Duodenal mucosa (tissue), 2 donors: ENCODE data around the gene HSPB7.
"Not testable (repeated sequence)": the region's sequence is repeated elsewhere in the genome, so short reads cannot be mapped to it uniquely, and the experiment has no call there.

ENCODE experiments used
- H3K27ac ChIP-seq: one replicate; pipeline ENCODE4 v1.7.0; 2013; ENCODE audit warnings: low read depth, low read length
- H3K27me3 ChIP-seq, 2 donors: one replicate each; pipeline ENCODE4 v1.7.0; 2013; ENCODE audit warnings: low read length in 2 of 2, control low read depth in 1 of 2; ENCODE audit not compliant: insufficient read depth in 2 of 2, control insufficient read depth in 1 of 2
- H3K36me3 ChIP-seq, 2 donors: one replicate each; pipeline ENCODE4 v1.7.0; 2013; ENCODE audit warnings: low read length in 2 of 2, control low read depth in 1 of 2; ENCODE audit not compliant: insufficient read depth in 2 of 2, control insufficient read depth in 1 of 2
- H3K4me1 ChIP-seq, 2 donors: one replicate each; pipeline ENCODE4 v1.7.0; 2013; ENCODE audit warnings: low read length in 2 of 2, control low read depth in 1 of 2; ENCODE audit not compliant: insufficient read depth in 2 of 2, control insufficient read depth in 1 of 2
- H3K4me3 ChIP-seq, 2 donors: one replicate each; pipeline ENCODE4 v1.7.0; 2013; ENCODE audit warnings: low read length in 2 of 2, low read depth in 1 of 2
- H3K9ac ChIP-seq, 2 donors: one replicate each; pipeline ENCODE4 v1.7.0; 2013; ENCODE audit warnings: low read length in 2 of 2, low read depth in 1 of 2
- H3K9me3 ChIP-seq, 2 donors: one replicate each; pipeline ENCODE4 v1.7.0; 2013; ENCODE audit warnings: low read length in 2 of 2, control low read depth in 1 of 2; ENCODE audit not compliant: control insufficient read depth in 1 of 2

The HSPB7 gene

GRCh38 chr1:16050328-16050727, 32.5 kb upstream of the HSPB7 start:
- no peak overlapping the region for H3K27ac ChIP-seq
- H3K9me3 ChIP-seq, result no peaks in the 10 kb centered on the region
- H3K36me3 ChIP-seq, result no peaks in the 10 kb centered on the region
- no peaks in the 10 kb centered on the region for H3K27me3 ChIP-seq
- no peak overlapping the region for H3K9ac ChIP-seq
- no peak overlapping the region for H3K4me3 ChIP-seq
- H3K4me1 ChIP-seq, result no peaks in the 10 kb centered on the region

GRCh38 chr1:16048573-16049189, 30.8 kb upstream of the HSPB7 start:
- Histone ChIP-seq H3K4me1 (no peaks in the 10 kb centered on the region), H3K36me3 (no peaks in the 10 kb centered on the region), H3K27ac (no peak overlapping the region), H3K9me3 (no peaks in the 10 kb centered on the region), H3K4me3 (peak overlapping the region; percentile 21 to 60), H3K27me3 (no peaks in the 10 kb centered on the region), H3K9ac (no peak overlapping the region)

GRCh38 chr1:16047791-16048475, 30.1 kb upstream of the HSPB7 start:
- H3K9me3 ChIP-seq, result no peaks in the 10 kb centered on the region
- H3K36me3 ChIP-seq, result no peaks in the 10 kb centered on the region
- H3K4me3 ChIP-seq, result no peak overlapping the region
- no peaks in the 10 kb centered on the region for H3K27me3 ChIP-seq
- no peak overlapping the region for H3K27ac ChIP-seq
- H3K4me1 ChIP-seq, result no peaks in the 10 kb centered on the region
- H3K9ac ChIP-seq, result no peak overlapping the region

DNA sequence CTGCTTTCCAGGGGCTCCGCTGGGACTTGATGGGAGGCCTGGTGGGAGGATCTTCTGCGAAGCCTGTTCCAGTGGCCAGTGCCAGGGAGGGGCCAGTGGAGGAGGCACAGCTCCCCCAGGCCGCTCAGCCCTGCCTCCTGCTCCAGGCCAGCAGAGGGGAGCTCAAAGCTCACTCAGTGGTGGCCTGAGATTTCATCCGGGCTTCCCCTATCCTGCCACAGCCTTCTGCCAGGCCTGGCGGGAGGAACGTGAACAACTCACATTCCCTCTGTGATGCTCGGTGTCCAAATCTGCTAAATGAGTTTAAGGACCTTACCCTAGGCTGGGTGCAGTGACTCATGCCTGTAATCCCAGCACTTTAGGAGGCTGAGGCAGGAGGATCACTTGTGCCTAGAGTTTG, 29.0 kb upstream of the HSPB7 start:
- no peaks in the 10 kb centered on the region for H3K36me3 ChIP-seq
- H3K4me1 ChIP-seq, result no peaks in the 10 kb centered on the region
- H3K27me3 ChIP-seq, result no peaks in the 10 kb centered on the region
- H3K4me3 ChIP-seq, result no peak overlapping the region
- H3K27ac ChIP-seq, result no peak overlapping the region
- no peaks in the 10 kb centered on the region for H3K9me3 ChIP-seq
- no peak overlapping the region for H3K9ac ChIP-seq

- H3K27ac ChIP-seq, result no peak overlapping the region
- no peaks in the 10 kb centered on the region for H3K9me3 ChIP-seq
- no peak overlapping the region for H3K9ac ChIP-seq
- no peak overlapping the region for H3K4me3 ChIP-seq
- no peaks in the 10 kb centered on the region for H3K27me3 ChIP-seq
- no peaks in the 10 kb centered on the region for H3K36me3 ChIP-seq
- no peaks in the 10 kb centered on the region for H3K4me1 ChIP-seq
Measured at GRCh38 chr1:16043950-16044349, 26.1 kb upstream of the HSPB7 start.

DNA sequence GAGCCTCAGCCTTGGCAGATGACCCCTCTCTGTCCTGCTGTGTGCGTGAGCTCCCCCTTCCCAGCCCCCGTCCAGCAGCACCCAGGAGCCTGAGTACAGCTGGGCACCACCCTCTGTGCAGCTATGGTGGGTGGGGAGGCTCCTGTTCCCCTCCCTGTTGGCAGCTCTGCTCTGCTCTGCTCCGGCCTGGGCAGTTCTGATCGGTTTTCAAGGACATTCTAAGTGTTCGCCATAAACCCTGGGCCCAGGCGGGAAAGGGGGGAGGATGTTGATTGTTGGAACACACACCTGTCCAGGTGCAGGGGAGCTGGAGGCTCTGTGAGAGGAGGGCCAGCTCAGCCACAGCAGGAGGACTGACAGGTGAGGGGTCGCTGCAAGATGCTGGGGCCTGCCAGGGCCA, 25.7 kb upstream of the HSPB7 start, which contains the start of gene CLCNKB:
Gene CLCNKB (plus strand): TSS at position 262 of the 400 bp plus-strand sequence. CDS start 711 bp downstream, outside the sequence.
- no peaks in the 10 kb centered on the region for H3K9me3 ChIP-seq
- no peak within 1 kb of the TSS for H3K27ac ChIP-seq
- H3K4me3 ChIP-seq, result no peak within 1 kb of the TSS
- H3K36me3 ChIP-seq, result no peaks in the 10 kb centered on the region
- no peaks in the 10 kb centered on the region for H3K4me1 ChIP-seq
- H3K27me3 ChIP-seq, result no peaks in the 10 kb centered on the region
- H3K9ac ChIP-seq, result no peak within 1 kb of the TSS

GRCh38 chr1:16042654-16043053, 24.8 kb upstream of the HSPB7 start:
- not testable (repeated sequence) for H3K27me3 ChIP-seq, H3K9ac ChIP-seq, H3K36me3 ChIP-seq, H3K27ac ChIP-seq, H3K9me3 ChIP-seq, H3K4me1 ChIP-seq, H3K4me3 ChIP-seq

GRCh38 chr1:16042096-16042495, 24.3 kb upstream of the HSPB7 start:
- H3K4me3 ChIP-seq, result no peak overlapping the region
- H3K27me3 ChIP-seq, result no peaks in the 10 kb centered on the region
- peak overlapping the region; percentile 3 for H3K27ac ChIP-seq
- no peaks in the 10 kb centered on the region for H3K4me1 ChIP-seq
- no peaks in the 10 kb centered on the region for H3K36me3 ChIP-seq
- H3K9ac ChIP-seq, result no peak overlapping the region
- no peaks in the 10 kb centered on the region for H3K9me3 ChIP-seq

DNA sequence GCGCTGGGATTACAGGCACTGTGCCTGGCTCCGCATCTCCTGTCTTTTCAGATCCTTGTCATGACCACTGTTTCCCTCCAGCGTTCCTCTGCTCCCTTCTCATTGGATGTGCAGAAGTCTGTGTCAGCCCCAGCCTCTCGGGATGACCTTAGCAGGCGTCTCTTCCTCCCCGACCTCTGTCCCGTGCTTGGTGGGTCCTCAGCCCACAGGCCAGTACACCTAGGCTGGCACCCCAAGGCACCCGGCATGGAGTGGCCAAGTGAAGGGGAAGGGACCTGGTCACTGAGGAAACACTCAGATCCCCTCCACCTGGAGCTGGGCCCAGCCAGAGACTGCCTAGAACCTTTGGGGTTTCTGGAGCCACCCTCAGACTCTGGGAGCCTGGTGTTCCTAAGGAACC, 23.4 kb upstream of the HSPB7 start:
- H3K27me3 ChIP-seq, result no peaks in the 10 kb centered on the region
- H3K4me1 ChIP-seq, result no peaks in the 10 kb centered on the region
- no peak overlapping the region for H3K9ac ChIP-seq
- no peaks in the 10 kb centered on the region for H3K36me3 ChIP-seq
- H3K4me3 ChIP-seq, result no peak overlapping the region
- no peaks in the 10 kb centered on the region for H3K9me3 ChIP-seq
- no peak overlapping the region for H3K27ac ChIP-seq

- not testable (repeated sequence) for H3K27ac ChIP-seq, H3K27me3 ChIP-seq, H3K4me1 ChIP-seq, H3K9me3 ChIP-seq, H3K9ac ChIP-seq, H3K36me3 ChIP-seq, H3K4me3 ChIP-seq
Measured at GRCh38 chr1:16039871-16040270, 22.0 kb upstream of the HSPB7 start.
